Peyer's patch (tissue), 4 donors: ENCODE data around the gene ANKEF1.

Experiments
- POLR2A ChIP-seq, 2 donors: fragments of 450-650 bp; IDR thresholded peaks; one replicate each; pipeline ENCODE4 v1.5.1; 2017; ENCODE audit warnings: antibody characterized with exemption in 2 of 2, mild to moderate bottlenecking in 2 of 2, moderate library complexity in 2 of 2
- TF ChIP-seq, protein P1 (sequence below), 6 experiments: fragments of 450-650 bp in 4 of 6; fragments of 200-600 bp in 2 of 6; sonication (generic) in 1 of 6; IDR thresholded peaks; one replicate each; pipeline ENCODE4 v1.5.1; 2017 to 2019; ENCODE audit warnings: antibody characterized with exemption in 6 of 6, mild to moderate bottlenecking in 3 of 6, moderate library complexity in 1 of 6

DNA sequence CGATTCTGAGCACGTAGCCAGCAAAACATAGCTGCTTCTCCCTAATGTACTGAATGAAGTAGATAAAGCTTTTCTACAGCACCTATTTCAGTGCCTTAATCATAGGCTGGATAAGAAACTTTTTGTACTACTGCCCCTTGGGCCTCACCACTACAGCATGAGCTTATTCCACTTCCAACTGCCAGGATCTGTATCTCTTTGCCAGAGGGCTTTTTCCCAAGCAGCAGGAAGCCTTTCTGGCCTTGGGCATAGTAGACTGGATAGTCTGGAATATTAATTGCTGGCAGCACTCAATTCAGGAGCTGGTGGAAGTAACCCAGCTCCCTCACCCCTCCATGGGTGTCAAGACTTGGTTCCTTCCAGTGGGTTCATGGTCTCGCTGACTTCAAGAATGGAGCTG, 43.6 kb downstream of the ANKEF1 start:
- TF ChIP-seq, protein P1, sequence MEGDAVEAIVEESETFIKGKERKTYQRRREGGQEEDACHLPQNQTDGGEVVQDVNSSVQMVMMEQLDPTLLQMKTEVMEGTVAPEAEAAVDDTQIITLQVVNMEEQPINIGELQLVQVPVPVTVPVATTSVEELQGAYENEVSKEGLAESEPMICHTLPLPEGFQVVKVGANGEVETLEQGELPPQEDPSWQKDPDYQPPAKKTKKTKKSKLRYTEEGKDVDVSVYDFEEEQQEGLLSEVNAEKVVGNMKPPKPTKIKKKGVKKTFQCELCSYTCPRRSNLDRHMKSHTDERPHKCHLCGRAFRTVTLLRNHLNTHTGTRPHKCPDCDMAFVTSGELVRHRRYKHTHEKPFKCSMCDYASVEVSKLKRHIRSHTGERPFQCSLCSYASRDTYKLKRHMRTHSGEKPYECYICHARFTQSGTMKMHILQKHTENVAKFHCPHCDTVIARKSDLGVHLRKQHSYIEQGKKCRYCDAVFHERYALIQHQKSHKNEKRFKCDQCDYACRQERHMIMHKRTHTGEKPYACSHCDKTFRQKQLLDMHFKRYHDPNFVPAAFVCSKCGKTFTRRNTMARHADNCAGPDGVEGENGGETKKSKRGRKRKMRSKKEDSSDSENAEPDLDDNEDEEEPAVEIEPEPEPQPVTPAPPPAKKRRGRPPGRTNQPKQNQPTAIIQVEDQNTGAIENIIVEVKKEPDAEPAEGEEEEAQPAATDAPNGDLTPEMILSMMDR (IDR thresholded peaks at IDR 0.05): no peak
- no peak for TF ChIP-seq POLR2A (IDR thresholded peaks at IDR 0.05)
